DOHH2 (cell line): ENCODE data around the gene ZNF146.

Experiments
- EZH2phosphoT487 ChIP-seq: fragments of 200-600 bp; sonication (generic); IDR thresholded peaks from 2 replicates; pipeline ENCODE4 v1.6.1; 2017; ENCODE audit warnings: borderline replicate concordance, mild to moderate bottlenecking, antibody characterized with exemption, low read length, moderate library complexity, mixed read lengths
- TF ChIP-seq, protein P1 (sequence below): fragments of 200-600 bp; sonication (generic); IDR thresholded peaks from one replicate; pipeline ENCODE4 v1.5.1; 2014; ENCODE audit warnings: antibody characterized with exemption, mild to moderate bottlenecking, low read depth, low read length; ENCODE audit not compliant: poor library complexity, severe bottlenecking

DNA sequence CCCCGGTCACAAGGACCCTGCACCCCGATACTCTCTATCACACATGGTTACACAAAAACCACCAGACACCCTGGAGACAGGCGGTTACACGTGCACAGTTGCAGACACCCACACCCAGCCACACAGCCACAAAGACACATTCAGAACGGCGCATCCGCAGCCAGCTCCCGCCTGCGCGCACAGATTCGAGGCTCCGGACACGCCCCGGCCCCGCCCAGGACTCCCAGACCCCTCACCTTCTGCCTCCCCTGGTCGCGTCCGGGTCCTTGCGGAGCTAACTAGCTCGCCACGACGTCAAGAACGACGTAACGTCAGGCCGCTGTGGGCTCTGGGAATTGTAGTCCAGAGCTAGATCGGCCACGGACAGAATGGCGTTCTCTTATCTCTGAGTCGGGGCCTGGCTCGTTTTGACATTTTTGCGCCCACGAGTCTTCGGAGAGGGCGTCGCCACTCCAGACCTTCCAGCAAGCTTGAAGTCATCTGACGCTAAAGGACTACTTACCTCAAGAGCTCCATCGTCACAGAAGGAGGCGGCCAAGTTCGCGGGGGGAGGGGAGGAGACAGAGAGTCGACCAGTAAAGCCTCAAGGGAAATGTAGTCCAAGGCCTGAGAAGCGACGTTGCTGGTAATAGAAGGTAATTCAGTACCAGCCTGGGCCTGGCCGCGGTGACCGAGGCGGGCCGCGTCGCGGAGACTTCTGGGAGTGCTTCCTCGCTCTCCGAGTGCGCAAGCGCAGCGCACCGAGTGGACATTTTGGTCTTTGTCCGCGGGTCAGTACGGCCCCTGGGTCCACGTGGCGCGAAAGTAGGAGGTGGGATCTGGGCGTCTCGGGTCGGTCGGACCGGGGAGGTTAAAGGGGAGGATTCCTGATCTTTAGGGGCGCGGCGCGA, at the start of gene ZNF146, which contains the start of gene ZNF565:
- TF ChIP-seq EZH2phosphoT487, result no peak
- TF ChIP-seq, protein P1, sequence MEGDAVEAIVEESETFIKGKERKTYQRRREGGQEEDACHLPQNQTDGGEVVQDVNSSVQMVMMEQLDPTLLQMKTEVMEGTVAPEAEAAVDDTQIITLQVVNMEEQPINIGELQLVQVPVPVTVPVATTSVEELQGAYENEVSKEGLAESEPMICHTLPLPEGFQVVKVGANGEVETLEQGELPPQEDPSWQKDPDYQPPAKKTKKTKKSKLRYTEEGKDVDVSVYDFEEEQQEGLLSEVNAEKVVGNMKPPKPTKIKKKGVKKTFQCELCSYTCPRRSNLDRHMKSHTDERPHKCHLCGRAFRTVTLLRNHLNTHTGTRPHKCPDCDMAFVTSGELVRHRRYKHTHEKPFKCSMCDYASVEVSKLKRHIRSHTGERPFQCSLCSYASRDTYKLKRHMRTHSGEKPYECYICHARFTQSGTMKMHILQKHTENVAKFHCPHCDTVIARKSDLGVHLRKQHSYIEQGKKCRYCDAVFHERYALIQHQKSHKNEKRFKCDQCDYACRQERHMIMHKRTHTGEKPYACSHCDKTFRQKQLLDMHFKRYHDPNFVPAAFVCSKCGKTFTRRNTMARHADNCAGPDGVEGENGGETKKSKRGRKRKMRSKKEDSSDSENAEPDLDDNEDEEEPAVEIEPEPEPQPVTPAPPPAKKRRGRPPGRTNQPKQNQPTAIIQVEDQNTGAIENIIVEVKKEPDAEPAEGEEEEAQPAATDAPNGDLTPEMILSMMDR, result no peak
